ENCODE results near the gene TRMT2B.
"Not testable (repeated sequence)": the region's sequence is repeated elsewhere in the genome, so short reads cannot be mapped to it uniquely, and the experiment has no call there.

TRMT2B gene

GRCh38 chrX:101051549-101052302, at the start of gene TRMT2B:
TSS of gene TRMT2B (minus strand) at chrX:101052111. CDS start at chrX:101042289, 9,822 bp downstream.
- intact Hi-C loops (cut with DNase I) = no loop called here
- peak; percentile 44 to 89 (median 78) for DNase-seq

- DNase-seq = peak; percentile 79 to 96 (median 91)
- intact Hi-C loops (cut with DNase I) = no loop called here
These were observed 45.9 kb upstream of the TRMT2B start, which contains the start of gene CENPI for GRCh38 chrX:101097546-101098453. TSS of gene CENPI (plus strand) at chrX:101098204. CDS start at chrX:101101071, 2,867 bp downstream.

GRCh38 chrX:101091817-101092216, 39.9 kb upstream of the TRMT2B start:
- intact Hi-C loops (cut with DNase I) = no loop called here
- DNase-seq = no peak

DNA sequence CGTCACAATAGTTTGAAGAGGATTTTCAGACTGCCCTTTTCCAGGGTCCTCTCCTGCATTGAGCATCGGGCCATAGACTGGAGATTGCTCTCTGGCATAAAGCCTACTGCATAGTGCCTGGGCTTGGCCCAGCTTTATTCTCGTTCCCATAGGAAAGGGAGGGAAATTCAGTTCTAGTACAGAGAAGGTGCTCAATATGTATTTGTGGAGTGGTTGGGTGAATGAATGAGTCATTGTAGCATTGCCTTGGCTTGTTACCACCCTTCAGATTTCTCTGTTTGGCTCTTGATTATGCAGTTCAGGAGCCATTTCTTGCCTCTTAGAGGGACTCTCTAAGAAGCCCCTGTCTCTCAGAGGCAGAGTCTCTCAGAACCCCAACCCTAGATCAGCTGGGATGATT, 29.3 kb upstream of the TRMT2B start:
- intact Hi-C loops (cut with DNase I) = no loop called here
- peak in 1 of 42 donors; percentile 1 for DNase-seq

DNA sequence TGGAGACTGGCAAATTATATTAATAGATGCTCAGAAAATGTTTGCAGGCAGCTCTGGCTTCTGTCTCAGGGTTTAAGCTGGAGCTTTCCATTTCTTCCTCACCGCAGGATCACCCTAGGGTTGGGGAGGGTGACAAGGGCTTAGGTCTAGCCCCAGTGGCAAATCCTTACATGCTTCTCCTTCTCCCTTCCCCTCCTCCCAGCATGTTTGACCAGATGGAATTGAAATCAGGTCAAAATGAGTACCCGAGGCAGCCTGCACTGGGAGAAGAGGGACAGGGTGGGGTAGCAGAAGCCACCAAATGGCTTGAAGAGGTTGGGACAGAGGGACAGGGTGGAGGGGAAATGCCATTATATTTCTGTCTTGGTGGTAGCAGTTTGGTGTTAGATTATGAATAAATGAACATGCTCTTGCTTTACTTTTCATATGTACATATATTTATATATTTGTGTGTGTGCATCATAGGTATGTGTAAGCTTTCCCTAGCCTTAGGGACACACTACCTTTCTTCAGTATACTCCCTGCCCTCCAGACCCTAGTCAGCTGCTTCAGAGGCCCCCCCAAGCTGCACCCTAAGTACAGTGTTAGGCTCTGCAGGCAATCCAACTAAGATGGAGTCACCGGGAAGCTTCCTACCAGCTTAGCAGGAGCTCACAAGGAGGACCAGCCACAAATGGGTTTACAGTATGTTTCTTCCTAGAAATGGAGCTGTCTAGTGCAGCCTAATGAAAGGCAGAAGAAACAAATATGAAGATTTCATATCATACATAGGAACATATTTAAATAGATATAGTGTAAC, 28.6 kb upstream of the TRMT2B start:
- DNase-seq = peak in 4 of 42 donors; percentile 2 to 23 (median 10)

GRCh38 chrX:101079736-101080270, 27.9 kb upstream of the TRMT2B start:
- intact Hi-C loops (cut with DNase I) = no loop called here
- peak in 17 of 42 donors; percentile 4 to 43 (median 16) for DNase-seq

More for the DNA sequence above, 28.6 kb upstream of the TRMT2B start:
- intact Hi-C loops (cut with DNase I) = no loop called here

- intact Hi-C loops (cut with DNase I) = no loop called here
- DNase-seq = peak; percentile 3 to 75 (median 40)
These were observed 27.0 kb upstream of the TRMT2B start, which contains the start of gene TMEM35A for GRCh38 chrX:101078716-101079598. TSS of gene TMEM35A (plus strand) at chrX:101078879. CDS start at chrX:101079003, 124 bp downstream.

GRCh38 chrX:101071582-101071981, 19.7 kb upstream of the TRMT2B start:
- intact Hi-C loops (cut with DNase I) = no loop called here
- no peak for DNase-seq

- DNase-seq = no peak
- intact Hi-C loops (cut with DNase I) = no loop called here
These were observed 10.3 kb upstream of the TRMT2B start for GRCh38 chrX:101062176-101062575.

GRCh38 chrX:101057093-101057714, 5.3 kb upstream of the TRMT2B start:
- intact Hi-C loops (cut with DNase I) = no loop called here
- DNase-seq = no peak

- DNase-seq; intact Hi-C loops (cut with DNase I): not testable (repeated sequence)
These were observed 4.6 kb upstream of the TRMT2B start for GRCh38 chrX:101056551-101056950.

- intact Hi-C loops (cut with DNase I) = no loop called here
- DNase-seq = peak in 9 of 42 donors; percentile 1 to 37 (median 9)
These were observed 760 bp downstream of the TRMT2B start for GRCh38 chrX:101051153-101051548.

DNA sequence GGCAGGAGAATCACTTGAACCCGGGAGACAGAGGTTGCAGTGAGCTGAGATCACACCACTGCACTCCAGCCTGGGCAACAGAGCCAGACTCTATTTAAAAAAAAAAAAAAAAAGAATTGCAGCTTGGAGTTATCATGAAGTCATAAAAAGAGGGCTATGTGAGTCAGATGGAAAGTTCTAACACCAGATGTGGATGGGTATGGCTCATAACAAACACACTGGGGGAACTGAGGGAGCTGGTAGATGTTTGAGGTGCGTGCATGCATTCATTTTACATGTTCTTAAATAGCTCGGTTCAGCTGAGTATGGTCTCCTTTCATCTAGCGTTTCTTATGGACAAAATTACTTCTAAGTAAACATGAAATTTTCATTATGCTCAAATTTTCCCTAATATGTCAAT, 11.7 kb downstream of the TRMT2B start:
- intact Hi-C loops (cut with DNase I) = no loop called here
- no peak for DNase-seq

GRCh38 chrX:101037231-101037630, 14.7 kb downstream of the TRMT2B start:
- intact Hi-C loops (cut with DNase I) = no loop called here
- no peak for DNase-seq

GRCh38 chrX:101029665-101030064, 22.2 kb downstream of the TRMT2B start:
- intact Hi-C loops (cut with DNase I) = no loop called here

GRCh38 chrX:101028562-101028961, 23.3 kb downstream of the TRMT2B start:
- no peak for DNase-seq
- intact Hi-C loops (cut with DNase I) = no loop called here

More at GRCh38 chrX:101029665-101030064, 22.2 kb downstream of the TRMT2B start:
- DNase-seq = no peak

DNA sequence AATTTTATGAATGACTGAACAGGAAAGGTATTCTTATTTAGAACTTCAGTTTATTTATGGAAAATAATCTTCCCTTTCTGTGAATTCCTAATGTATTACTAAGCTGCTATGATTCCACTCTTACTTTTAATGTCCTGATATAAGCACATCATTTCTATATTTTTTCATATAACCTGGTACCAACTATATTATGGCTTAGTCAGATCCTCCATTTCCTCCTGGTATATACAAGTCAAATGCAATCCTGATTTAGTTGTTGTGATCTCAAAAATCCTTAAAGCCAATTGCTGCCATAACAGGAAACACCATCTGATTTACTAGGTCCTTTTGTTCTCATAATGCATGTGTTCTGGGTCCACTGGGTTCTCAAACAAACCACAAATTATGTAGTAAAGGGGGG, 26.8 kb downstream of the TRMT2B start:
- intact Hi-C loops (cut with DNase I) = no loop called here
- no peak for DNase-seq

Measured in head of caudate nucleus (tissue), 42 donors.